SK-N-MC (cell line): ENCODE data around the gene SLC31A1.
"Not testable (repeated sequence)": the region's sequence is repeated elsewhere in the genome, so short reads cannot be mapped to it uniquely, and the experiment has no call there.

Experiments used
- DNase-seq: peaks from one replicate; pipeline ENCODE4 v3.0.0-alpha.2; 2011; ENCODE audit warnings: low read depth, low spot score
- H3K27ac ChIP-seq: fragments of 200-600 bp; sonication (generic); 2 replicates; pipeline ENCODE4 v1.5.1; 2016; ENCODE audit warnings: mixed run types
- H3K36me3 ChIP-seq: fragments of 200-600 bp; sonication (generic); 2 replicates; pipeline ENCODE4 v1.6.1; 2017; ENCODE audit warnings: antibody characterized with exemption, low read length, mixed read lengths; ENCODE audit not compliant: insufficient read depth
- H3K4me3 ChIP-seq: fragments of 200-600 bp; sonication (generic); 2 replicates; pipeline ENCODE4 v1.5.1; 2016
- H3K9ac ChIP-seq: fragments of 200-600 bp; sonication (generic); 2 replicates; pipeline ENCODE4 v1.8.0; 2017; ENCODE audit warnings: mixed run types, mixed read lengths; ENCODE audit not compliant: insufficient read length
- H3K9me3 ChIP-seq: fragments of 200-600 bp; sonication (generic); 2 replicates; pipeline ENCODE4 v1.6.1; 2017; ENCODE audit warnings: low read depth, mild to moderate bottlenecking, antibody characterized with exemption, low read length, moderate library complexity, mixed read lengths
- EZH2 ChIP-seq: fragments of 200-600 bp; sonication (generic); IDR thresholded peaks from one replicate; pipeline ENCODE4 v1.6.1; 2017; ENCODE audit warnings: antibody characterized with exemption
- FOXP2 ChIP-seq: optimal IDR thresholded peaks from 2 replicates; pipeline ENCODE3; 2011; ENCODE audit warnings: mild to moderate bottlenecking, moderate library complexity; ENCODE audit not compliant: insufficient read depth; ENCODE audit errors: extremely low read length, control extremely low read depth
- POLR2AphosphoS5 ChIP-seq: IDR thresholded peaks from 2 replicates; pipeline ENCODE4 v1.6.1; 2012; ENCODE audit warnings: mild to moderate bottlenecking, low read depth, low read length, borderline replicate concordance

Gene SLC31A1

DNA sequence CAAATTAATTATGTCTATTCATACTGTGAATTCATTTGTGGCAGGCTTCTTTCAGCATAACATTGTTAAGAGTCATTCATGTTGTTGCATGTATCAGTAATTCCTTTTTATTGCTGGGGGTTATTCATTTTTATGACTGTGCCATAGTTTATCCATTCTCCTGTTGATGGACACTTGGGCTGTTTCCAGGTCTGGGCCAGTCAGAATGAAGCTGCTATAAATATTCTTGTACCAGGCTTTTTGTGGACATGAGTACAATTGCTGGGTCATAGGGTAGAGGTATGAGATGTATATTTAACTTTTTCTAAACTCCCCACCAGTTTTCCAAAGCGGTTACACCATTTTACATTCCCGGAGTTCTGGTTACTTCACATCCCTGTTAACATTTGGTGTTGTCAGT, 67.7 kb downstream of the SLC31A1 start:
- Histone ChIP-seq H3K9ac (no peak overlapping the region), H3K4me3 (no peak overlapping the region), H3K9me3 (no peaks in the 10 kb centered on the region), H3K27ac (no peak overlapping the region), H3K36me3 (peaks cover 96% of the 10 kb centered on the region)
- DNase-seq = no peak
- TF ChIP-seq POLR2AphosphoS5 = no peak
- no peak for TF ChIP-seq FOXP2
- no peak for TF ChIP-seq EZH2

DNA sequence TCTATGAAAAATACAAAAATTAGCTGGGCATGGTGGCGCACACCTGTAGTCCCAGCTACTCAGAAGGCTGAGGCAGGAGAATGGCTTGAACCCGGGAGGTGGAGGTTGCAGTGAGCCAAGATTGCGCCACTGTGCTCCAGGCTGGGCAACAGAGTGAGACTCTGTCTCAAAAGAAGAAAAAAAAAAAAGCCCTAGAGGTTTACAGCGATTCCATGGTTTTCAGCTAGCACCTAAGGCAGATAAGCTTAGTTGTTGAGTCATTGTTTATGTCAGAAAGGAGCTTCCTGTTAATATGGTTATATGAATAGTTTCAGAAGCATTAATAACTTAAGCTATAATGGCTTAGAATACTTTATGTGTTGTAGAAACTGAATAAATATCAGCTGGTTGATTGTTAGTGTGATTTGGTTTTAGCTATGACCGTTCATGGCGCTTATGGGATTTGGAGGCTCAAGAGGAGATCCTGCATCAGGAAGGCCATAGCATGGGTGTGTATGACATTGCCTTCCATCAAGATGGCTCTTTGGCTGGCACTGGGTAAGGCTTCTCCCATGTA, 68.8 kb downstream of the SLC31A1 start:
- H3K9ac ChIP-seq = no peak overlapping the region
- no peak overlapping the region for H3K27ac ChIP-seq
- no peak for DNase-seq
- H3K36me3 ChIP-seq = peaks cover 86% of the 10 kb centered on the region
- TF ChIP-seq POLR2AphosphoS5 (no peak), EZH2 (no peak), FOXP2 (no peak)
- H3K9me3 ChIP-seq = no peaks in the 10 kb centered on the region
- no peak overlapping the region for H3K4me3 ChIP-seq

DNA sequence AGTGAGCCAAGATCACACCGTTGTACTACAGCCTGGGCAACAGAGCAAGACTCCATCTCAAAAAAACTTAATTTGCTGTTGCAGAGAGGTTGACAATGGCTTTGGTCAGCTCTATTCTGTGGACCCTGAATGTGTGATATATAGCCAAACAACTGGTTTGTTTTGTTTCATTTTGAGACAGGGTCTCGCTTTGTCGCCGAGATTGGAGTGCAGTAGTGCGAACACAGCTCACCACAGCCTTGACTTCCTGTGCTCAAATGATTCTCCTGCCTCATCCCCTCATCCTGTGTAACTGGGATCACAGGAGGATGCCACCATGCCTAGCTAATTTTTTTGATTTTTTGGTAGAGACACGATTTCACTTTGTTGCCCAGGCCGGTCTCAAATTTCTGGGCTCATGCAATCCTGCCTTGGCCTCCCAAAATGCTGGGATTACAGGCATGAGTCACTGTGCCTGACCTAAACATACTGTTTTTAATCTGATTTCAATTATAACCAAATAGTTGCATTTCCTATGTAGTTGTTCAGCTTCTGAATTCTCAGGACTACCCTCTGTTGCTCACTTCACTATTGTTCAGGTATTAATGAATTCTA, 72.0 kb downstream of the SLC31A1 start:
- peaks cover 57% of the 10 kb centered on the region for H3K36me3 ChIP-seq
- no peaks in the 10 kb centered on the region for H3K9me3 ChIP-seq
- no peak overlapping the region for H3K9ac ChIP-seq
- TF ChIP-seq POLR2AphosphoS5 (no peak), FOXP2 (no peak), EZH2 (no peak)
- H3K27ac ChIP-seq = no peak overlapping the region
- no peak overlapping the region for H3K4me3 ChIP-seq
- DNase-seq = no peak

- not testable (repeated sequence) for DNase-seq, H3K4me3 ChIP-seq, H3K9ac ChIP-seq, H3K27ac ChIP-seq, H3K9me3 ChIP-seq
- H3K36me3 ChIP-seq = peaks cover 28% of the 10 kb centered on the region
Observed at GRCh38 chr9:113296247-113296646, 74.9 kb downstream of the SLC31A1 start.

- H3K27ac ChIP-seq = no peak overlapping the region
- DNase-seq = no peak
- TF ChIP-seq FOXP2 (no peak), EZH2 (no peak), POLR2AphosphoS5 (no peak)
Observed at GRCh38 chr9:113296796-113297558, 75.6 kb downstream of the SLC31A1 start.

DNA sequence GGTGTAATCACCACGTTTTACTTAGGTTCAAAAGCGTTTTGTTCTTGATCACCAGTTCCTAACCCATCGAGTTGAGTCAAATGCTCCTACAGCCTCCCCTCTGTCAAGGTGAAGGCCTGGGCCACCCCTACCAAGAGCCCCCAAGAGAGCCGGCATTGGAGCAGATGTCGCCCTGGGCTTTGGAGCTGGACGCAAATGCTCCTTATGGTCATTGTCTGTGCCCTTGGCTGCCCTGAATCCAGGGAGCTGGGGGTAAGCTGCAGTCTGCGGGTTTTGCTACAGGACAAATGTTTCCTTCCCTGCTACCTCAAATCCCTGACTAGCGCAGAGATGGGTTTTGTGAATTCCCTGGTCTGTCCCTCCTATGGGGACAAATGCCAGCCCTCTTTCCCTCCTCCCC, 77.0 kb downstream of the SLC31A1 start:
- Histone ChIP-seq H3K36me3 (peaks cover 8% of the 10 kb centered on the region), H3K4me3 (no peak overlapping the region), H3K27ac (no peak overlapping the region), H3K9me3 (no peaks in the 10 kb centered on the region), H3K9ac (no peak overlapping the region)
- no peak for DNase-seq
- no peak for TF ChIP-seq POLR2AphosphoS5
- no peak for TF ChIP-seq EZH2
- TF ChIP-seq FOXP2 = no peak

More at GRCh38 chr9:113296796-113297558, 75.6 kb downstream of the SLC31A1 start:
- H3K36me3 ChIP-seq = peaks cover 21% of the 10 kb centered on the region
- no peaks in the 10 kb centered on the region for H3K9me3 ChIP-seq
- H3K4me3 ChIP-seq = no peak overlapping the region
- no peak overlapping the region for H3K9ac ChIP-seq

- H3K27ac ChIP-seq = no peak overlapping the region
- no peaks in the 10 kb centered on the region for H3K9me3 ChIP-seq
- DNase-seq = no peak
- no peak for TF ChIP-seq POLR2AphosphoS5
- TF ChIP-seq EZH2 = no peak
- TF ChIP-seq FOXP2 = no peak
- no peaks in the 10 kb centered on the region for H3K36me3 ChIP-seq
- no peak overlapping the region for H3K4me3 ChIP-seq
- H3K9ac ChIP-seq = no peak overlapping the region
Observed at GRCh38 chr9:113298924-113299770, 77.8 kb downstream of the SLC31A1 start.

GRCh38 chr9:113299800-113300292, 78.5 kb downstream of the SLC31A1 start:
- Histone ChIP-seq H3K9me3 (no peaks in the 10 kb centered on the region), H3K9ac (no peak overlapping the region), H3K36me3 (no peaks in the 10 kb centered on the region), H3K4me3 (no peak overlapping the region), H3K27ac (no peak overlapping the region)
- no peak for DNase-seq
- TF ChIP-seq POLR2AphosphoS5 (no peak), FOXP2 (no peak), EZH2 (no peak)
